Mucosa of descending colon (tissue), 3 donors: ENCODE results near the gene ATOH7. TPM values are rescaled to one million over a fixed set of nuclear protein-coding genes. Genes with fewer than 3 reads are reported as not detected.
"Not testable (repeated sequence)": the region's sequence is repeated elsewhere in the genome, so short reads cannot be mapped to it uniquely, and the experiment has no call there.

Source experiments
- ATAC-seq: fragments of 200-7000 bp; cut with Tn5 transposase; one replicate; pipeline ENCODE4 v1.9.1; 2020; ENCODE audit warnings: mild to moderate bottlenecking, moderate library complexity
- DNase-seq, 3 donors: peaks; one replicate each; pipeline ENCODE4 v3.0.0-alpha.2; 2020
- H3K36me3 ChIP-seq: fragments of 200-600 bp; one replicate; pipeline ENCODE4 v1.8.0; 2021; ENCODE audit warnings: low read depth, mild to moderate bottlenecking
- H3K4me1 ChIP-seq: fragments of 200-600 bp; one replicate; pipeline ENCODE4 v1.8.0; 2021; ENCODE audit warnings: low read depth, mild to moderate bottlenecking
- H3K4me3 ChIP-seq: fragments of 200-600 bp; one replicate; pipeline ENCODE4 v1.8.0; 2021; ENCODE audit warnings: mild to moderate bottlenecking
- H3K9me3 ChIP-seq: fragments of 200-600 bp; one replicate; pipeline ENCODE4 v1.8.0; 2021; ENCODE audit warnings: mild to moderate bottlenecking
- CTCF ChIP-seq: fragments of 200-600 bp; IDR thresholded peaks from one replicate; pipeline ENCODE4 v1.8.0; 2022; ENCODE audit warnings: antibody characterized with exemption, mild to moderate bottlenecking
- intact Hi-C, 2 donors: fragments of 100-400 bp; cut with DNase I in 1 of 2; cut with micrococcal nuclease in 1 of 2; formaldehyde crosslinking; loops; one replicate each; pipeline versions ENCODE4 v1.11.0 to v1.11.1; 2022; cut with DNase I, micrococcal nuclease
- long read RNA-seq, 2 donors: library from polyadenylated mRNA; unstranded; transcript quantifications; one replicate each; pipeline ENCODE4 v2.0.0, GENCODE V29; 2019 to 2021
- total RNA-seq, 3 donors: library from RNA; stranded (reverse); fragmentation: NEBNext Ultra II Directional in 2 of 3; extraction: Animal tissue kit (Norgen Biotek cat#: 25700) in 2 of 3; gene quantifications; one replicate each; pipeline versions ENCODE4 v1.2.1 to v1.2.4, GENCODE V29; 2021 to 2023
- donor health status: DM: no; HTN: no; CAD: no; lungs with moderate emphysema.
- donor health status: DM: no; HTN: no; CAD: no.
- donor health status: DM: no; HTN: yes; CAD: no.

Gene ATOH7
- under 1 TPM in 2 of 3 donors, not detected in 1; 0.19 to 0.53 TPM for total RNA-seq
- long read RNA-seq, donor 1 = 0 reads
- long read RNA-seq, donor 2 = 0 reads

- DNase-seq = peak in 1 of 3 donors; percentile 25
Observed at GRCh38 chr10:68231817-68232251, at the start of gene ATOH7. Gene ATOH7 (minus strand): TSS chr10:68232113. CDS start chr10:68231677, 436 bp downstream.

GRCh38 chr10:68280758-68281157 is 48.8 kb upstream of the ATOH7 start:
- intact Hi-C loops = no loop called here
- H3K9me3 ChIP-seq = peaks cover 20% of the 10 kb centered on the region
- no peak for TF ChIP-seq CTCF
- ATAC-seq (no peak), DNase-seq (no peak)
- H3K4me3 ChIP-seq = no peak overlapping the region
- no peaks in the 10 kb centered on the region for H3K36me3 ChIP-seq
- H3K4me1 ChIP-seq = no peaks in the 10 kb centered on the region

More at GRCh38 chr10:68231817-68232251, at the start of gene ATOH7:
- Histone ChIP-seq H3K4me1 (peaks cover 9% of the 10 kb centered on the region), H3K4me3 (no peak within 1 kb of the TSS), H3K9me3 (no peaks in the 10 kb centered on the region), H3K36me3 (no peaks in the 10 kb centered on the region)
- intact Hi-C loops = no loop called here
- no peak for TF ChIP-seq CTCF
- ATAC-seq = no peak

- ATAC-seq, intact Hi-C loops, H3K4me1 ChIP-seq, H3K4me3 ChIP-seq, DNase-seq, H3K36me3 ChIP-seq: not testable (repeated sequence)
- H3K9me3 ChIP-seq = peaks cover 20% of the 10 kb centered on the region
Observed at GRCh38 chr10:68278906-68279753, 47.2 kb upstream of the ATOH7 start.

GRCh38 chr10:68277814-68278213 is 45.9 kb upstream of the ATOH7 start:
- intact Hi-C loops = not testable (repeated sequence)

GRCh38 chr10:68276224-68276623 is 44.3 kb upstream of the ATOH7 start:
- no peak for TF ChIP-seq CTCF
- Histone ChIP-seq H3K9me3 (peaks cover 20% of the 10 kb centered on the region), H3K36me3 (no peaks in the 10 kb centered on the region), H3K4me3 (no peak overlapping the region), H3K4me1 (no peaks in the 10 kb centered on the region)
- ATAC-seq = no peak
- no peak for DNase-seq
- intact Hi-C loops = no loop called here

More at GRCh38 chr10:68277814-68278213, 45.9 kb upstream of the ATOH7 start:
- ATAC-seq, H3K4me3 ChIP-seq, H3K4me1 ChIP-seq, H3K36me3 ChIP-seq, DNase-seq: not testable (repeated sequence)
- H3K9me3 ChIP-seq = peaks cover 20% of the 10 kb centered on the region

GRCh38 chr10:68275600-68276126 is 43.8 kb upstream of the ATOH7 start:
- Histone ChIP-seq H3K4me1 (no peaks in the 10 kb centered on the region), H3K9me3 (peaks cover 20% of the 10 kb centered on the region), H3K36me3 (no peaks in the 10 kb centered on the region), H3K4me3 (no peak overlapping the region)
- TF ChIP-seq CTCF = no peak
- ATAC-seq = no peak
- intact Hi-C loops = no loop called here
- DNase-seq = no peak
